ENCODE measurements around the gene DCC.

DCC gene

DNA sequence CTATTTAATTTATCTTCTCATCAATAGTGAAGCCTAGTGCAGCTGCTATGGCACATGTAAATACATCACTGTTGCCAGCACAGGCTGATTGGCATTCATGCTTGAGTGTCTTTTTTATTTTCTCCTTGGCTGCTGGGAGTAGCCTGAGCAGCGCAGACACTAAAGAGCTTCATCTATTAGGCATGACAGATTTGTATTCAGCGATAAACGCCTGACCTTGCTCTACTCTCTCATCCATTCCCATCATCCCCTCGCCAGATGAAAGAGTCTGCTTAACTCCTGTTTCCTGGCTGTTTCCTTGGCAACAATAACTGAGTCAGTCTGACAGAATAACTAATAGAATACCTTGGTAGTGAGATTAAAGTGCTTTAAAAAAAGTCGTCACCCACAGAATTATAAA lies 753.6 kb downstream of the DCC start:
- TF ChIP-seq, protein P1, sequence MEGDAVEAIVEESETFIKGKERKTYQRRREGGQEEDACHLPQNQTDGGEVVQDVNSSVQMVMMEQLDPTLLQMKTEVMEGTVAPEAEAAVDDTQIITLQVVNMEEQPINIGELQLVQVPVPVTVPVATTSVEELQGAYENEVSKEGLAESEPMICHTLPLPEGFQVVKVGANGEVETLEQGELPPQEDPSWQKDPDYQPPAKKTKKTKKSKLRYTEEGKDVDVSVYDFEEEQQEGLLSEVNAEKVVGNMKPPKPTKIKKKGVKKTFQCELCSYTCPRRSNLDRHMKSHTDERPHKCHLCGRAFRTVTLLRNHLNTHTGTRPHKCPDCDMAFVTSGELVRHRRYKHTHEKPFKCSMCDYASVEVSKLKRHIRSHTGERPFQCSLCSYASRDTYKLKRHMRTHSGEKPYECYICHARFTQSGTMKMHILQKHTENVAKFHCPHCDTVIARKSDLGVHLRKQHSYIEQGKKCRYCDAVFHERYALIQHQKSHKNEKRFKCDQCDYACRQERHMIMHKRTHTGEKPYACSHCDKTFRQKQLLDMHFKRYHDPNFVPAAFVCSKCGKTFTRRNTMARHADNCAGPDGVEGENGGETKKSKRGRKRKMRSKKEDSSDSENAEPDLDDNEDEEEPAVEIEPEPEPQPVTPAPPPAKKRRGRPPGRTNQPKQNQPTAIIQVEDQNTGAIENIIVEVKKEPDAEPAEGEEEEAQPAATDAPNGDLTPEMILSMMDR (IDR thresholded peaks at IDR 0.05; ENCODE audit: borderline replicate concordance, insufficient read depth, low read depth, low read length): no peak
- H3K4me3 ChIP-seq (ENCODE audit: low read depth, low read length): no peak overlapping the region

DNA sequence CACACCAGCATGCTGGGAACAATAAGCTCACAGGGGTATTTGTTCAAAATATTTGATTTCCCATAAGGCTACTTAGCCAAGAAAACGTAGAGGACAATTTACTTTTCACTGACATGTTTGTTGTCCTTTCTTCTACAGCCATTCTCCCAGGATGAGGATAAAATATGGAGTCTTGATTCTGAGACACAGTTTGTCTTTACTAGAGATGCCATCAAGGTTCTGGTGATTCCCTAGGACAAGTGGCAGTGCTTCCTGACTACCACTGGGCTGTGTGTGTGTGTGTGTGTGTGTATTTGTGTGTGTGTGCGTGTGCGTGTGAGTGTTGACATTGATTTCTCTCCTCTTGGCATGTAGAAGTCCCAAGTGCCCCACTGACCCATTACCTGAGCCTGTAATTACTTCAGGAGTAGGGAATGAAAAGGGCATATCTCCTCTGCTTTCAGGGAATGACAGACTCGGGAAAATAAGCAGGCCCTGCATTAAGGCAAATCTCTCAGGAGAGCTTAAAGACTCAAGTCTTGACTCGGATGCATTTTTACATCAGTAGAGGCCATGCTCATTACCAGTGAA lies 761.6 kb downstream of the DCC start:
- H3K4me3 ChIP-seq (ENCODE audit: low read depth, low read length): no peak overlapping the region
- TF ChIP-seq, protein P1 (IDR thresholded peaks at IDR 0.05; ENCODE audit: borderline replicate concordance, insufficient read depth, low read depth, low read length): no peak

DNA sequence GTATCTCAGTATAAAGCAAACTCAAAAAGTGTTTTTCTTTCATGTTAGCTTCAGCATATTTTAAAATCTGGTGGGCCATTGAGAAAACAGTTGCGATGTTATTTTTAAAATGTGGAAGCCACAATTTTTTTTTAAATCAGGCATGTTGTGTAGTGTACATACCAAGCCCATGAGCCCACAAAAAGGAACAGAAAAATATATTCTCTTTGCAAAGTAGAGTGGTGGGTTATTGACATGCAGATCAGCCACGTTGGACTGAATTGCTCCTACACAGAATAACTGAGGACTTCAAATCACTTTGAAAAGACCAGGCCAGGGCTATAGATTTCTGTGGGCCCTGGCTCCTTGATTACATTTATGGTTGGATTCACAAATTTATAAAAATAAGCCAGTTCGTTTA lies 774.4 kb downstream of the DCC start:
- H3K4me3 ChIP-seq (ENCODE audit: low read depth, low read length): no peak overlapping the region
- TF ChIP-seq, protein P1 (IDR thresholded peaks at IDR 0.05; ENCODE audit: borderline replicate concordance, insufficient read depth, low read depth, low read length): no peak

DNA sequence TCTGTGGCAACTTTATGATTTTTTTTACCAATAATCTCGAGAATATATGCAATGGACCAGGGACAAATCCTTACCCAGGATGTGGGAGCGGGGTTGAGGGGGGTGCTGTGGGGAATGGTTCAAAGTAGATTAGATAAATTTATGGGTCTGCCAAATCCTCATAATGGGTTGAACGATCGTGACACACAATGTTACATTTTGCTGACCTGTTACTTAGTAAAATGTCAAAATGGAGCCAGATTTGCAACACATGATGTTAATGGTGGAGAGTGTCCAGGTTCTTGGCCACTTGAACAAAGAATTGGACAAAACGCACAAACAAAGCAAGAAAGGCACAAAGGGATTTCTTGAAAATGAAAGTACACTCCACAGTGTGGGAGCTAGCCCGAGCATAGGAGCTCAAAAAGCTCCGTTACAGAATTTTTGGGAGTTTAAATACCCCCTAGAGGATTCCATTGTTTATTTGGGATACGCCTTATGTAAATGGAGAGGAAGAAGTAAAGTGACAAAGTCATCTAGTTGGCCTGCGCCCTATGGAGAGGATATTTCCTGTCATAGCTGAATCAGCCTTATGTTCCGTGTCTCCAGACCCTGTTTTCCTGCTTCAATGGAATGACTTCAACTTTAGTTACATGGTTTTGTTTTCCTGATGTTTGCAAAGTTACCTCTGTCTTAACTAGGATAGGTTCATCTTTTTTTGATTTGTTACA lies 776.0 kb downstream of the DCC start:
- TF ChIP-seq, protein P1 (IDR thresholded peaks at IDR 0.05; ENCODE audit: borderline replicate concordance, insufficient read depth, low read depth, low read length): no peak
- no peak overlapping the region for H3K4me3 ChIP-seq (ENCODE audit: low read depth, low read length)

DNA sequence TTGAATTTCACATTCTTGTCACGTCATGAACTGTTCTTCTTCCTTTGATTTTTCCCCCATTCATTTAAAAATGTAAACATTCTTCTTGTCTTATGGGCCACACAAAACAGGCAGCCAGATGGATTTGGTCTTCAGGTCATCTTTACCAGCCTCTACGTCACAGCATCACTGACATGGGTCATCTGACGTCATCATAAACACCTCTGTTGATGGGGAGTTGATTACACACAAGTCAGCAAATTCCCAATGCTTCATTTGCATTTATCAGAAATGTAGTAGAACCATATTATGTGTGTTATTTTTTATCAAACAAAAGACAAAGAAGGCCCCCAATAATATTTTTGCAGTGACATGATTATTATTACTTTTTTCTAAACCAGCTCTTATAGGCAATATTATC lies 777.9 kb downstream of the DCC start:
- TF ChIP-seq, protein P1 (IDR thresholded peaks at IDR 0.05; ENCODE audit: borderline replicate concordance, insufficient read depth, low read depth, low read length): no peak
- H3K4me3 ChIP-seq (ENCODE audit: low read depth, low read length): no peak overlapping the region

DNA sequence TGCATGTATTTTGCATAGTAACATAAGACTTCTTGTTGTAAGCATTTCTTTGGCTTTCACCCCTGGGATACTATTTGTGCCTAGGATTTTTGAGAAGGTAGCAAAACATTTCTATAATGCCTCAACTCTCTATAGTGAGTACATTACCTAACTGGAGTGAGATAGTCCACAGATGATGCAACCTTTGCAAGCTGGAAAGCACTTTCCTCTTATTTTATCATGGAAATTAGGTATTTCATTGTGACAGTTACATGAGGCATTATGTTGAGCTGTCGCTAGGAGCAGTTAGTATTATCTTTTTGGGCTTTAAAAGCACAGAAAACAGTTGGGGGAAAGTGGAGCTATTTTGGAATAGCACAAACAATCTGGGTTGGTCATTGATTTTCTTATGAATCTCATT lies 786.2 kb downstream of the DCC start:
- H3K4me3 ChIP-seq (ENCODE audit: low read depth, low read length): no peak overlapping the region
- TF ChIP-seq, protein P1 (IDR thresholded peaks at IDR 0.05; ENCODE audit: borderline replicate concordance, insufficient read depth, low read depth, low read length): no peak

DNA sequence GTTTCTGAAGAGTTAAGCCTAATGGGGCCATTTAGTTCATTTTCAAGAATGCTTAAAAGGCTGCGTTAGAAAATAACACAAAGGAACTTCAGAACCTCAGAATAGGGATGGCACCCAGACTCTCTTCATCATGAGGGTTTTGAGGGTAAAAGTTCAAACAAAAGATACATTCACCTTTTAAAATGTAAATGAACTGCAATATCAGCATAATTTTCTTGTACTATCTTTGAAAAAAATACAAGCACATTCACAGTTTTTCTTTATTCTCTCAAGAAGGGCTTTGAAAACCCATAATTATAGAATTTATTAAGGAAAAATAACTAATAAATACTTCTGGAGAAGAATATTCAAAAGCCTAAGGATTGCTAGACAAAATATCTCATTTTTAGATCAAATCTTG lies 791.0 kb downstream of the DCC start:
- TF ChIP-seq, protein P1 (IDR thresholded peaks at IDR 0.05; ENCODE audit: borderline replicate concordance, insufficient read depth, low read depth, low read length): no peak
- no peak overlapping the region for H3K4me3 ChIP-seq (ENCODE audit: low read depth, low read length)
